Tibial nerve (tissue), 4 donors: Measurements from ENCODE around the gene MASP1. TPM values are rescaled to one million over a fixed set of nuclear protein-coding genes. Genes with fewer than 3 reads are reported as not detected.

ENCODE experiments used
- DNase-seq, 2 donors: peaks; one replicate each; pipeline ENCODE4 v3.0.0-alpha.2; 2019; ENCODE audit warnings: low spot score in 2 of 2
- H3K27ac ChIP-seq, 4 donors: fragments of 200-600 bp; sonication (generic) in 3 of 4; one replicate each; pipeline ENCODE4 v1.5.1; 2017 to 2019; ENCODE audit warnings: mild to moderate bottlenecking in 1 of 4
- H3K27me3 ChIP-seq, 2 donors: fragments of 200-600 bp; sonication (generic) in 1 of 2; one replicate each; pipeline versions ENCODE4 v1.5.1 to v1.6.0; 2017 to 2019
- H3K36me3 ChIP-seq, 3 donors: fragments of 200-600 bp; sonication (generic); one replicate each; pipeline ENCODE4 v1.5.1; 2018 to 2019
- H3K4me1 ChIP-seq, 4 donors: fragments of 200-600 bp; sonication (generic) in 3 of 4; one replicate each; pipeline ENCODE4 v1.5.1; 2017 to 2019
- H3K4me3 ChIP-seq, 4 donors: fragments of 200-600 bp; sonication (generic) in 3 of 4; one replicate each; pipeline ENCODE4 v1.5.1; 2017 to 2019; ENCODE audit warnings: mild to moderate bottlenecking in 1 of 4, moderate library complexity in 1 of 4
- H3K9me3 ChIP-seq, 4 donors: fragments of 200-600 bp; sonication (generic) in 3 of 4; one replicate each; pipeline ENCODE4 v1.5.1; 2017 to 2019
- EP300 ChIP-seq, 2 donors: sonication (generic); formaldehyde crosslinking; IDR thresholded peaks; one replicate each; pipeline ENCODE4 v1.6.1; 2017; ENCODE audit warnings: antibody characterized with exemption in 2 of 2, mild to moderate bottlenecking in 1 of 2
- POLR2A ChIP-seq, 2 donors: fragments of 450-650 bp; IDR thresholded peaks; one replicate each; pipeline ENCODE4 v1.6.1; 2017; ENCODE audit warnings: antibody characterized with exemption in 2 of 2, mild to moderate bottlenecking in 2 of 2, moderate library complexity in 2 of 2
- WGBS, 2 donors: methylation state at CpG; one replicate each; pipeline ENCODE4 v1.1.5; 2018; 5-methylcytosine and 5-hydroxymethylcytosine counted together
- total RNA-seq, 4 donors: library from RNA; depleted of rRNA; stranded (reverse); fragments of >200 nt; gene quantifications; one replicate each; pipeline ENCODE4 v1.1.0, GENCODE V29; 2016
- TF ChIP-seq, protein P1 (sequence below), 5 experiments: fragments of 200-600 bp in 3 of 5; fragments of 450-650 bp in 2 of 5; sonication (generic) in 3 of 5; IDR thresholded peaks; one replicate each; pipeline ENCODE4 v1.5.1; 2016 to 2019; ENCODE audit warnings: antibody characterized with exemption in 5 of 5, mild to moderate bottlenecking in 3 of 5, moderate library complexity in 2 of 5

MASP1 gene
- total RNA-seq, 4 donors from 2014 or later = 2.0 to 10.9 (median 4.7) TPM

GRCh38 chr3:187186375-187186774 lies 105.2 kb downstream of the MASP1 start:
- no peak for DNase-seq
- no peaks in the 10 kb centered on the region for H3K9me3 ChIP-seq
- H3K36me3 ChIP-seq = no peaks in the 10 kb centered on the region
- no peak overlapping the region for H3K4me3 ChIP-seq
- H3K4me1 ChIP-seq = peaks cover 0 to 5% (median 0%) of the 10 kb centered on the region in 4 donors
- TF ChIP-seq EP300 (IDR thresholded peaks at IDR 0.05) (no peak), POLR2A (IDR thresholded peaks at IDR 0.05) (no peak)
- TF ChIP-seq, protein P1, sequence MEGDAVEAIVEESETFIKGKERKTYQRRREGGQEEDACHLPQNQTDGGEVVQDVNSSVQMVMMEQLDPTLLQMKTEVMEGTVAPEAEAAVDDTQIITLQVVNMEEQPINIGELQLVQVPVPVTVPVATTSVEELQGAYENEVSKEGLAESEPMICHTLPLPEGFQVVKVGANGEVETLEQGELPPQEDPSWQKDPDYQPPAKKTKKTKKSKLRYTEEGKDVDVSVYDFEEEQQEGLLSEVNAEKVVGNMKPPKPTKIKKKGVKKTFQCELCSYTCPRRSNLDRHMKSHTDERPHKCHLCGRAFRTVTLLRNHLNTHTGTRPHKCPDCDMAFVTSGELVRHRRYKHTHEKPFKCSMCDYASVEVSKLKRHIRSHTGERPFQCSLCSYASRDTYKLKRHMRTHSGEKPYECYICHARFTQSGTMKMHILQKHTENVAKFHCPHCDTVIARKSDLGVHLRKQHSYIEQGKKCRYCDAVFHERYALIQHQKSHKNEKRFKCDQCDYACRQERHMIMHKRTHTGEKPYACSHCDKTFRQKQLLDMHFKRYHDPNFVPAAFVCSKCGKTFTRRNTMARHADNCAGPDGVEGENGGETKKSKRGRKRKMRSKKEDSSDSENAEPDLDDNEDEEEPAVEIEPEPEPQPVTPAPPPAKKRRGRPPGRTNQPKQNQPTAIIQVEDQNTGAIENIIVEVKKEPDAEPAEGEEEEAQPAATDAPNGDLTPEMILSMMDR (IDR thresholded peaks at IDR 0.05) = no peak
- WGBS, 2 donors = 74 to 79% methylated on average over 2 of the region's 2 CpGs
- no peaks in the 10 kb centered on the region for H3K27me3 ChIP-seq
- no peak overlapping the region for H3K27ac ChIP-seq

DNA sequence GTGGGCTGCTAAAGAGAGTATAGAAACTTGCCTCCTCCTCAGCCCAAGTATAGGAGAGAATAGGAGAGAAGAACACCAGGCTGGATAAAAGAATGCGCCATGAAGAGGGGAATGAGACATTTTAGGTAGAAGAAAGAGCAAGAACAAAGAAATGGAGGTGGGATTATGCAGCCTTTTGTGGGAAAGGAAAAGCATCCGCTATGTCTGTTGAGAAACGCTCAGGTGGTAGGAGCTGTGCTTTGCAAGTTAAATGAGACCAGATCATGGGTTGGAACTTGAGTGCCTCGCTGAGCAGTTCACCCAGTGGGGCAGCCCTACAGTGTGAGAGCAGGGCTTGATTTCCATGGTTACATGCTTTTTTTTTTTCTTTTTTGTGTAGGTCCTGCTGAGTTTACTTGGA lies 105.8 kb downstream of the MASP1 start:
- Histone ChIP-seq H3K4me3 (no peak overlapping the region), H3K27ac (no peak overlapping the region), H3K36me3 (no peaks in the 10 kb centered on the region), H3K9me3 (no peaks in the 10 kb centered on the region), H3K4me1 (peaks cover 0 to 5% (median 0%) of the 10 kb centered on the region in 4 donors), H3K27me3 (no peaks in the 10 kb centered on the region)
- no peak for DNase-seq
- WGBS, 2 donors = 76 to 83% methylated on average over 4 of the region's 4 CpGs
- TF ChIP-seq POLR2A (IDR thresholded peaks at IDR 0.05) (no peak), EP300 (IDR thresholded peaks at IDR 0.05) (no peak)
- TF ChIP-seq, protein P1 (IDR thresholded peaks at IDR 0.05) = no peak

Other genes starting within 250 kb of the MASP1 start
- 10 to 100 TPM in 2 of 4 donors, 1 to 10 TPM in 2; 1.4 to 15.0 (median 10.7) TPM for gene RPL39L, start 152.2 kb downstream of the MASP1 start, total RNA-seq
- not detected for gene RTP1, start 94.3 kb downstream of the MASP1 start, total RNA-seq
- gene RTP4, start 76.6 kb upstream of the MASP1 start, total RNA-seq = 1 to 10 TPM in 3 of 4 donors, under 1 TPM in 1; 0.60 to 3.7 (median 1.8) TPM